K562 (cell line): ENCODE results near the gene SUSD3.

ENCODE experiments used
- ATF1 ChIP-seq, 2 experiments: fragments of 450-650 bp in 1 of 2; IDR thresholded peaks; 2 replicates each; pipeline ENCODE4 v1.6.1; 2016; ENCODE audit warnings: missing compliant biosample characterization in 1 of 2, missing genetic modification characterization in 1 of 2
- BRD9 ChIP-seq: fragments of 450-650 bp; IDR thresholded peaks from 2 replicates; pipeline ENCODE4 v1.6.1; 2018; ENCODE audit warnings: low read depth; ENCODE audit not compliant: partially characterized antibody
- HNRNPLL ChIP-seq: fragments of 200-400 bp; formaldehyde crosslinking; IDR thresholded peaks from 2 replicates; pipeline ENCODE4 v1.6.1; 2017; ENCODE audit warnings: low read length, low read depth, mild to moderate bottlenecking; ENCODE audit not compliant: poor library complexity, severe bottlenecking
- POLR2A ChIP-seq: fragments of 450-650 bp; conservative IDR thresholded peaks from 2 replicates; pipeline ENCODE4 v1.6.1; 2016
- POLR2AphosphoS5 ChIP-seq: IDR thresholded peaks from 2 replicates; pipeline ENCODE4 v1.6.1; 2011; ENCODE audit warnings: mild to moderate bottlenecking, low read depth, low read length, moderate library complexity; ENCODE audit not compliant: control insufficient read depth, insufficient read depth
- ZNF589 ChIP-seq: fragments of 200-800 bp; sonication (Bioruptor generic); IDR thresholded peaks from 2 replicates; pipeline ENCODE4 v1.6.1; 2016; ENCODE audit warnings: low read depth, missing genetic modification characterization, missing compliant biosample characterization
- TF ChIP-seq, protein P1 (sequence below): fragments of 450-650 bp; formaldehyde crosslinking; conservative IDR thresholded peaks from 2 replicates; pipeline ENCODE4 v1.4.0; 2022; ENCODE audit warnings: mild to moderate bottlenecking, missing genetic modification characterization

DNA sequence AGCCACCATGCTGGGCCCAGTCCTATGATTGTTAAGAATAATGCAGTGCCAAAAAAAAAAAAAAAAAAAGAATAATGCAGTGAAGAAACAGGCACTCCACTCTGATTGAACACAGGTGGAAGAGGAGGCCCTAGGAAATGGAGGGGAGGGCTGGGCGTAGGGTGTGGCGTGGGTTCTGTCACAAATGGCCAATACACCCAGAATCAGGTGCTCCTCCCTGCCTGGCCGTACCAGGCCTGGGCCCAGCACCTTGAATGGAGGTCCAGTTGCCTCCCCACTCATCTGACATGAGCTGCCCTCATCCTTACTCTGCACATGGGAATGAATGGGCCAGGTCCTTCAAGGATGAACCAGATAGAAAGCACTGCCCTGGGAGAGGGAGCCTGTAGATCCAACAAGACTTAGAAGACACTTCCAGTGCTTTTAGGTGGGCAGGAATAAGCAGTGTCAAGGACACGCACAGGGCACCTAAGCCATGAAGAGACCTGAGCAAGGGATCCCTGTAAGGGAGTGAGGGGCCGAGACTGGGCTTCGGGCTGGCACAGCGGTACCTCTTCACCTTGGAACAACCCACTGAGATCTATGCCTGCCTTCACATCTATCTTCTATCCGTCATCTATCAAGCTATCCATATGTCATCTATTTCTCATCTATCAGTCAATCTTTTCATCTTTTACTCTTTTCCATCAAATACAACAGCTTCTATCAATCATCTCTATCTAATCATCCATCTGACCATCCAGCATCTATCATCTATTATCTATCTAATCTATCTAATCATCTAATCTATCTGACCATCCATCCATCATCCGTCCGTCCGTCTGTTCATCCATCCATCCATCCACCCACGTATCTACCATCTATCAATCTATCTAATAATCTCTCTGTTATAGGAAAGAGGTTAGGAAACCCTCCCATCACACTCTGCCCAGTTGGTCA lies 59.7 kb downstream of the SUSD3 start:
- no peak for TF ChIP-seq POLR2A
- TF ChIP-seq ZNF589 (CRISPR knock-in tag) = no peak
- TF ChIP-seq, protein P1, sequence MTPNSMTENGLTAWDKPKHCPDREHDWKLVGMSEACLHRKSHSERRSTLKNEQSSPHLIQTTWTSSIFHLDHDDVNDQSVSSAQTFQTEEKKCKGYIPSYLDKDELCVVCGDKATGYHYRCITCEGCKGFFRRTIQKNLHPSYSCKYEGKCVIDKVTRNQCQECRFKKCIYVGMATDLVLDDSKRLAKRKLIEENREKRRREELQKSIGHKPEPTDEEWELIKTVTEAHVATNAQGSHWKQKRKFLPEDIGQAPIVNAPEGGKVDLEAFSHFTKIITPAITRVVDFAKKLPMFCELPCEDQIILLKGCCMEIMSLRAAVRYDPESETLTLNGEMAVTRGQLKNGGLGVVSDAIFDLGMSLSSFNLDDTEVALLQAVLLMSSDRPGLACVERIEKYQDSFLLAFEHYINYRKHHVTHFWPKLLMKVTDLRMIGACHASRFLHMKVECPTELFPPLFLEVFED (CRISPR knock-in tag) = no peak
- no peak for TF ChIP-seq POLR2AphosphoS5
- no peak for TF ChIP-seq HNRNPLL
- no peak for TF ChIP-seq BRD9
- TF ChIP-seq ATF1 (CRISPR knock-in tag; IDR thresholded peaks at IDR 0.05) = no peak
- no peak for TF ChIP-seq ATF1 (tag; IDR thresholded peaks at IDR 0.05)
